ENCODE data around the gene PDSS2.
"Not testable (repeated sequence)": the region's sequence is repeated elsewhere in the genome, so short reads cannot be mapped to it uniquely, and the experiment has no call there.

DNA sequence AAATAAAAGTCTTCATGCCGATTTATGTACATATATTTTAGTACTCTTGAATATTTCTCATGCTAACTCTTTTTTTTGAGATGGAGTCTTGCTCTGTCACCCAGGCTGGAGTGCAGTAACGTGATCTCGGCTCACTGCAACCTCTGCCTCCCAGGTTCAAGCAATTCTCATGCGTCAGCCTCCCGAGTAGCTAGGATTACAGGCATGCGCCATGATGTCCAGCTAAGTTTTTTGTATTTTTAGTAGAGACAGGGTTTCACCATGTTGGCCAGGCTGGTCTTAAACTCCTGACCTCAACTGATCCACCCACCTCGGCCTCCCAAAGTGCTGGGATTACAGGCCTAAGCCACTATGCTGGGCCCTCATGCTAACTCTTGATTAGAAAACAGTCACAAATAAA lies 179.4 kb downstream of the PDSS2 start:
- TF ChIP-seq TEAD4 (IDR thresholded peaks at IDR 0.05; ENCODE audit: borderline replicate concordance, insufficient read depth); EP300 (IDR thresholded peaks at IDR 0.05; ENCODE audit: borderline replicate concordance in 1 of 2, low read depth in 1 of 2, low read length in 1 of 2); REST (IDR thresholded peaks at IDR 0.05; ENCODE audit: low read depth, low read length); EZH2phosphoT487 (IDR thresholded peaks at IDR 0.05; ENCODE audit: borderline replicate concordance, low read depth); YY1 (IDR thresholded peaks at IDR 0.05; ENCODE audit: low read depth); CHD2 (IDR thresholded peaks at IDR 0.05; ENCODE audit: low read length, partially characterized antibody); TCF12 (IDR thresholded peaks at IDR 0.05); FOSL2 (IDR thresholded peaks at IDR 0.05; ENCODE audit: borderline replicate concordance, low read depth); JUND (IDR thresholded peaks at IDR 0.05); RAD21 (IDR thresholded peaks at IDR 0.05; ENCODE audit: low read length): not testable (repeated sequence)
- TF ChIP-seq, protein P1, sequence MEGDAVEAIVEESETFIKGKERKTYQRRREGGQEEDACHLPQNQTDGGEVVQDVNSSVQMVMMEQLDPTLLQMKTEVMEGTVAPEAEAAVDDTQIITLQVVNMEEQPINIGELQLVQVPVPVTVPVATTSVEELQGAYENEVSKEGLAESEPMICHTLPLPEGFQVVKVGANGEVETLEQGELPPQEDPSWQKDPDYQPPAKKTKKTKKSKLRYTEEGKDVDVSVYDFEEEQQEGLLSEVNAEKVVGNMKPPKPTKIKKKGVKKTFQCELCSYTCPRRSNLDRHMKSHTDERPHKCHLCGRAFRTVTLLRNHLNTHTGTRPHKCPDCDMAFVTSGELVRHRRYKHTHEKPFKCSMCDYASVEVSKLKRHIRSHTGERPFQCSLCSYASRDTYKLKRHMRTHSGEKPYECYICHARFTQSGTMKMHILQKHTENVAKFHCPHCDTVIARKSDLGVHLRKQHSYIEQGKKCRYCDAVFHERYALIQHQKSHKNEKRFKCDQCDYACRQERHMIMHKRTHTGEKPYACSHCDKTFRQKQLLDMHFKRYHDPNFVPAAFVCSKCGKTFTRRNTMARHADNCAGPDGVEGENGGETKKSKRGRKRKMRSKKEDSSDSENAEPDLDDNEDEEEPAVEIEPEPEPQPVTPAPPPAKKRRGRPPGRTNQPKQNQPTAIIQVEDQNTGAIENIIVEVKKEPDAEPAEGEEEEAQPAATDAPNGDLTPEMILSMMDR (IDR thresholded peaks at IDR 0.05) = not testable (repeated sequence)
- TF ChIP-seq, protein P2, sequence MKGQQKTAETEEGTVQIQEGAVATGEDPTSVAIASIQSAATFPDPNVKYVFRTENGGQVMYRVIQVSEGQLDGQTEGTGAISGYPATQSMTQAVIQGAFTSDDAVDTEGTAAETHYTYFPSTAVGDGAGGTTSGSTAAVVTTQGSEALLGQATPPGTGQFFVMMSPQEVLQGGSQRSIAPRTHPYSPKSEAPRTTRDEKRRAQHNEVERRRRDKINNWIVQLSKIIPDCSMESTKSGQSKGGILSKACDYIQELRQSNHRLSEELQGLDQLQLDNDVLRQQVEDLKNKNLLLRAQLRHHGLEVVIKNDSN (IDR thresholded peaks at IDR 0.05; ENCODE audit: borderline replicate concordance, low read depth) = not testable (repeated sequence)
